HG02970 (cell line): ENCODE results near the gene CLDN24.

Source experiments
- ATAC-seq: cut with Tn5 transposase; IDR thresholded peaks from one replicate; pipeline ENCODE4 v1.9.1; 2021; ENCODE audit warnings: mild to moderate bottlenecking, moderate library complexity, moderate number of reproducible peaks; ENCODE audit not compliant: unreplicated experiment, low FRiP score

CLDN24 gene

GRCh38 chr4:183322326-183322725, at the start of gene CLDN24:
Gene CLDN24, minus strand, starts transcription at chr4:183322426. Its CDS starts 0 bp downstream, at chr4:183322426.
- ATAC-seq, result no peak

- no peak for ATAC-seq
These were observed 48.6 kb upstream of the CLDN24 start for GRCh38 chr4:183370786-183371185.

GRCh38 chr4:183369073-183369472, 46.8 kb upstream of the CLDN24 start:
- ATAC-seq, result no peak

- no peak for ATAC-seq
These were observed 44.1 kb upstream of the CLDN24 start for GRCh38 chr4:183366206-183366835.

- no peak for ATAC-seq
These were observed 41.8 kb upstream of the CLDN24 start for GRCh38 chr4:183364025-183364424.

GRCh38 chr4:183362916-183363542, 40.8 kb upstream of the CLDN24 start:
- ATAC-seq, result no peak

GRCh38 chr4:183362036-183362435, 39.8 kb upstream of the CLDN24 start:
- no peak for ATAC-seq

GRCh38 chr4:183360161-183360919, 38.1 kb upstream of the CLDN24 start:
- ATAC-seq, result no peak

- no peak for ATAC-seq
These were observed 36.1 kb upstream of the CLDN24 start for GRCh38 chr4:183358215-183358755.

- ATAC-seq, result no peak
These were observed 34.9 kb upstream of the CLDN24 start for GRCh38 chr4:183356931-183357675.

GRCh38 chr4:183356173-183356830, 34.1 kb upstream of the CLDN24 start:
- ATAC-seq, result no peak

- no peak for ATAC-seq
These were observed 33.2 kb upstream of the CLDN24 start for GRCh38 chr4:183355405-183355804.

- ATAC-seq, result no peak
These were observed 32.0 kb upstream of the CLDN24 start for GRCh38 chr4:183354219-183354618.

- no peak for ATAC-seq
These were observed 31.3 kb upstream of the CLDN24 start for GRCh38 chr4:183353557-183353956.

GRCh38 chr4:183352546-183352945, 30.3 kb upstream of the CLDN24 start:
- no peak for ATAC-seq

GRCh38 chr4:183350317-183351071, 28.3 kb upstream of the CLDN24 start:
- ATAC-seq, result no peak

- ATAC-seq, result no peak
These were observed 27.4 kb upstream of the CLDN24 start for GRCh38 chr4:183349673-183350072.

- no peak for ATAC-seq
These were observed 26.8 kb upstream of the CLDN24 start for GRCh38 chr4:183348706-183349659.
